Ureter (tissue), 1 donor: ENCODE data around the gene MBOAT7. TPM values are rescaled to one million over a fixed set of nuclear protein-coding genes. Genes with fewer than 3 reads are reported as not detected.

Source experiments
- DNase-seq: peaks from one replicate; pipeline ENCODE4 v3.0.0-alpha.2; 2020; ENCODE audit warnings: low spot score
- total RNA-seq: library from RNA; stranded (reverse); gene quantifications from one replicate; pipeline ENCODE4 v1.2.4, GENCODE V29; 2023
- donor health status: DM: yes; HTN: yes; CAD: no.

The MBOAT7 gene
- total RNA-seq, 1 donor from 2014 or later, result 175 TPM

- no peak for DNase-seq
Observed at GRCh38 chr19:54162884-54163283, 26.5 kb downstream of the MBOAT7 start.

GRCh38 chr19:54162241-54162805, 27.1 kb downstream of the MBOAT7 start:
- DNase-seq, result peak; percentile 83

- no peak for DNase-seq
Observed at GRCh38 chr19:54160854-54161253, 28.5 kb downstream of the MBOAT7 start.

- no peak for DNase-seq
Observed at GRCh38 chr19:54160182-54160811, 29.1 kb downstream of the MBOAT7 start.

GRCh38 chr19:54159352-54160181, 29.8 kb downstream of the MBOAT7 start, which contains the start of gene LENG1:
Gene LENG1 (minus strand): TSS chr19:54159721. CDS start chr19:54159695, 26 bp downstream.
- peak; percentile 100 for DNase-seq

GRCh38 chr19:54158812-54159351, 30.5 kb downstream of the MBOAT7 start:
- DNase-seq, result no peak

- no peak for DNase-seq
Observed at GRCh38 chr19:54156953-54157352, 32.4 kb downstream of the MBOAT7 start.

- no peak for DNase-seq
Observed at GRCh38 chr19:54156490-54156889, 32.9 kb downstream of the MBOAT7 start.

GRCh38 chr19:54155694-54156093, 33.7 kb downstream of the MBOAT7 start:
- DNase-seq, result no peak

- DNase-seq, result no peak
Observed at GRCh38 chr19:54154603-54155345, 34.6 kb downstream of the MBOAT7 start.

- no peak for DNase-seq
Observed at GRCh38 chr19:54153731-54154326, 35.6 kb downstream of the MBOAT7 start.

GRCh38 chr19:54152878-54153524, 36.4 kb downstream of the MBOAT7 start:
- DNase-seq, result no peak

GRCh38 chr19:54152267-54152666, 37.1 kb downstream of the MBOAT7 start:
- DNase-seq, result no peak

GRCh38 chr19:54151362-54152035, 37.9 kb downstream of the MBOAT7 start:
- no peak for DNase-seq

- DNase-seq, result no peak
Observed at GRCh38 chr19:54149021-54149812, 40.2 kb downstream of the MBOAT7 start.

- no peak for DNase-seq
Observed at GRCh38 chr19:54148158-54148557, 41.2 kb downstream of the MBOAT7 start.

GRCh38 chr19:54147676-54148075, 41.7 kb downstream of the MBOAT7 start:
- no peak for DNase-seq

GRCh38 chr19:54145541-54146158, 43.7 kb downstream of the MBOAT7 start:
- no peak for DNase-seq
